Measurements from ENCODE around the gene SPOCK2.

Gene SPOCK2

GRCh38 chr10:72092987-72093386 is 4.6 kb upstream of the SPOCK2 start (continued):
- TF ChIP-seq, protein P1, sequence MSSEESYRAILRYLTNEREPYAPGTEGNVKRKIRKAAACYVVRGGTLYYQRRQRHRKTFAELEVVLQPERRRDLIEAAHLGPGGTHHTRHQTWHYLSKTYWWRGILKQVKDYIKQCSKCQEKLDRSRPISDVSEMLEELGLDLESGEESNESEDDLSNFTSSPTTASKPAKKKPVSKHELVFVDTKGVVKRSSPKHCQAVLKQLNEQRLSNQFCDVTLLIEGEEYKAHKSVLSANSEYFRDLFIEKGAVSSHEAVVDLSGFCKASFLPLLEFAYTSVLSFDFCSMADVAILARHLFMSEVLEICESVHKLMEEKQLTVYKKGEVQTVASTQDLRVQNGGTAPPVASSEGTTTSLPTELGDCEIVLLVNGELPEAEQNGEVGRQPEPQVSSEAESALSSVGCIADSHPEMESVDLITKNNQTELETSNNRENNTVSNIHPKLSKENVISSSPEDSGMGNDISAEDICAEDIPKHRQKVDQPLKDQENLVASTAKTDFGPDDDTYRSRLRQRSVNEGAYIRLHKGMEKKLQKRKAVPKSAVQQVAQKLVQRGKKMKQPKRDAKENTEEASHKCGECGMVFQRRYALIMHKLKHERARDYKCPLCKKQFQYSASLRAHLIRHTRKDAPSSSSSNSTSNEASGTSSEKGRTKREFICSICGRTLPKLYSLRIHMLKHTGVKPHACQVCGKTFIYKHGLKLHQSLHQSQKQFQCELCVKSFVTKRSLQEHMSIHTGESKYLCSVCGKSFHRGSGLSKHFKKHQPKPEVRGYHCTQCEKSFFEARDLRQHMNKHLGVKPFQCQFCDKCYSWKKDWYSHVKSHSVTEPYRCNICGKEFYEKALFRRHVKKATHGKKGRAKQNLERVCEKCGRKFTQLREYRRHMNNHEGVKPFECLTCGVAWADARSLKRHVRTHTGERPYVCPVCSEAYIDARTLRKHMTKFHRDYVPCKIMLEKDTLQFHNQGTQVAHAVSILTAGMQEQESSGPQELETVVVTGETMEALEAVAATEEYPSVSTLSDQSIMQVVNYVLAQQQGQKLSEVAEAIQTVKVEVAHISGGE (tag by site-specific recombination; conservative IDR thresholded peaks at IDR 0.05; ENCODE audit: low read depth), result no peak
- TF ChIP-seq PBX3 (CRISPR knock-in tag; IDR thresholded peaks at IDR 0.05), result no peak
- TF ChIP-seq, protein P2, sequence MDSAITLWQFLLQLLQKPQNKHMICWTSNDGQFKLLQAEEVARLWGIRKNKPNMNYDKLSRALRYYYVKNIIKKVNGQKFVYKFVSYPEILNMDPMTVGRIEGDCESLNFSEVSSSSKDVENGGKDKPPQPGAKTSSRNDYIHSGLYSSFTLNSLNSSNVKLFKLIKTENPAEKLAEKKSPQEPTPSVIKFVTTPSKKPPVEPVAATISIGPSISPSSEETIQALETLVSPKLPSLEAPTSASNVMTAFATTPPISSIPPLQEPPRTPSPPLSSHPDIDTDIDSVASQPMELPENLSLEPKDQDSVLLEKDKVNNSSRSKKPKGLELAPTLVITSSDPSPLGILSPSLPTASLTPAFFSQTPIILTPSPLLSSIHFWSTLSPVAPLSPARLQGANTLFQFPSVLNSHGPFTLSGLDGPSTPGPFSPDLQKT (IDR thresholded peaks at IDR 0.05; ENCODE audit: borderline replicate concordance, low read depth, low read length), result no peak
- TF ChIP-seq, protein P3, sequence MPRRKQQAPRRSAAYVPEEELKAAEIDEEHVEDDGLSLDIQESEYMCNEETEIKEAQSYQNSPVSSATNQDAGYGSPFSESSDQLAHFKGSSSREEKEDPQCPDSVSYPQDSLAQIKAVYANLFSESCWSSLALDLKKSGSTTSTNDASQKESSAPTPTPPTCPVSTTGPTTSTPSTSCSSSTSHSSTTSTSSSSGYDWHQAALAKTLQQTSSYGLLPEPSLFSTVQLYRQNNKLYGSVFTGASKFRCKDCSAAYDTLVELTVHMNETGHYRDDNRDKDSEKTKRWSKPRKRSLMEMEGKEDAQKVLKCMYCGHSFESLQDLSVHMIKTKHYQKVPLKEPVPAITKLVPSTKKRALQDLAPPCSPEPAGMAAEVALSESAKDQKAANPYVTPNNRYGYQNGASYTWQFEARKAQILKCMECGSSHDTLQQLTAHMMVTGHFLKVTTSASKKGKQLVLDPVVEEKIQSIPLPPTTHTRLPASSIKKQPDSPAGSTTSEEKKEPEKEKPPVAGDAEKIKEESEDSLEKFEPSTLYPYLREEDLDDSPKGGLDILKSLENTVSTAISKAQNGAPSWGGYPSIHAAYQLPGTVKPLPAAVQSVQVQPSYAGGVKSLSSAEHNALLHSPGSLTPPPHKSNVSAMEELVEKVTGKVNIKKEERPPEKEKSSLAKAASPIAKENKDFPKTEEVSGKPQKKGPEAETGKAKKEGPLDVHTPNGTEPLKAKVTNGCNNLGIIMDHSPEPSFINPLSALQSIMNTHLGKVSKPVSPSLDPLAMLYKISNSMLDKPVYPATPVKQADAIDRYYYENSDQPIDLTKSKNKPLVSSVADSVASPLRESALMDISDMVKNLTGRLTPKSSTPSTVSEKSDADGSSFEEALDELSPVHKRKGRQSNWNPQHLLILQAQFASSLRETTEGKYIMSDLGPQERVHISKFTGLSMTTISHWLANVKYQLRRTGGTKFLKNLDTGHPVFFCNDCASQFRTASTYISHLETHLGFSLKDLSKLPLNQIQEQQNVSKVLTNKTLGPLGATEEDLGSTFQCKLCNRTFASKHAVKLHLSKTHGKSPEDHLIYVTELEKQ (tag by site-specific recombination; IDR thresholded peaks at IDR 0.05; ENCODE audit: borderline replicate concordance), result 0 out of 2 replicates have a peak, but pooled peaks have one; percentile 37
- TF ChIP-seq ZNF394 (tag by site-specific recombination; IDR thresholded peaks at IDR 0.05; ENCODE audit: borderline replicate concordance), result peak; percentile 85; the same call in 1 of the 2 replicates
- TF ChIP-seq MYNN (tag by site-specific recombination; IDR thresholded peaks at IDR 0.05; ENCODE audit: borderline replicate concordance), result peak; percentile 99
- peak; percentile 86 for TF ChIP-seq ZNF629 (tag by site-specific recombination; IDR thresholded peaks at IDR 0.05)
- no peak for TF ChIP-seq ZNF292 (tag by site-specific recombination; IDR thresholded peaks at IDR 0.05; ENCODE audit: borderline replicate concordance, low read depth)
- no peak for TF ChIP-seq SP2 (tag by site-specific recombination; IDR thresholded peaks at IDR 0.05)
- TF ChIP-seq REPIN1 (tag by site-specific recombination; IDR thresholded peaks at IDR 0.05; ENCODE audit: low read depth), result no peak
- no peak for TF ChIP-seq ZNF223 (tag by site-specific recombination; IDR thresholded peaks at IDR 0.05)
- no peak for TF ChIP-seq ZNF324 (tag by site-specific recombination; IDR thresholded peaks at IDR 0.05)
- TF ChIP-seq ZNF600 (tag by site-specific recombination; IDR thresholded peaks at IDR 0.05), result 0 out of 2 replicates have a peak, but pooled peaks have one; percentile 25
- TF ChIP-seq ZNF121 (tag by site-specific recombination; IDR thresholded peaks at IDR 0.05), result no peak
- TF ChIP-seq ZNF239 (tag by site-specific recombination; IDR thresholded peaks at IDR 0.05), result no peak
- TF ChIP-seq KLF16 (tag by site-specific recombination; IDR thresholded peaks at IDR 0.05), result no peak
- TF ChIP-seq REST (tag by site-specific recombination; IDR thresholded peaks at IDR 0.05), result no peak
- TF ChIP-seq, protein P4, sequence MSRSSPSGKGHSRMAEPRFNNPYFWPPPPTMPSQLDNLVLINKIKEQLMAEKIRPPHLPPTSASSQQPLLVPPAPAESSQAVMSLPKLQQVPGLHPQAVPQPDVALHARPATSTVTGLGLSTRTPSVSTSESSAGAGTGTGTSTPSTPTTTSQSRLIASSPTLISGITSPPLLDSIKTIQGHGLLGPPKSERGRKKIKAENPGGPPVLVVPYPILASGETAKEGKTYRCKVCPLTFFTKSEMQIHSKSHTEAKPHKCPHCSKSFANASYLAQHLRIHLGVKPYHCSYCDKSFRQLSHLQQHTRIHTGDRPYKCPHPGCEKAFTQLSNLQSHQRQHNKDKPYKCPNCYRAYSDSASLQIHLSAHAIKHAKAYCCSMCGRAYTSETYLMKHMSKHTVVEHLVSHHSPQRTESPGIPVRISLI (tag by site-specific recombination; IDR thresholded peaks at IDR 0.05), result peak; percentile 98
- TF ChIP-seq WT1 (tag by site-specific recombination; IDR thresholded peaks at IDR 0.05), result no peak
- 0 out of 2 replicates have a peak, but pooled peaks have one; percentile 16 for TF ChIP-seq ZNF692 (tag by site-specific recombination; IDR thresholded peaks at IDR 0.05)
- TF ChIP-seq ZFP69B (tag by site-specific recombination; IDR thresholded peaks at IDR 0.05), result no peak
- peak; percentile 62; the same call in 1 of the 2 replicates for TF ChIP-seq ZBTB21 (tag by site-specific recombination; IDR thresholded peaks at IDR 0.05)
- no peak for TF ChIP-seq BCL11B (tag by site-specific recombination; IDR thresholded peaks at IDR 0.05; ENCODE audit: low read depth)
- no peak for TF ChIP-seq YY2 (tag by site-specific recombination; IDR thresholded peaks at IDR 0.05)
- TF ChIP-seq ZNF155 (tag by site-specific recombination; IDR thresholded peaks at IDR 0.05), result no peak
